Measurements from ENCODE around the gene C19orf67. TPM values are rescaled to one million over a fixed set of nuclear protein-coding genes. Genes with fewer than 3 reads are reported as not detected.

C19orf67 gene
- total RNA-seq, 3 donors from 2014 or later: not detected

- intact Hi-C loops (cut with DNase I; ENCODE audit: low total_unique reads): no loop called here
- peak overlapping the region; percentile 45 to 68 for H3K27ac ChIP-seq
- no peaks in the 10 kb centered on the region for H3K27me3 ChIP-seq
- no peaks in the 10 kb centered on the region for H3K4me1 ChIP-seq
- no peak overlapping the region for H3K4me3 ChIP-seq
- DNase-seq (ENCODE audit: low spot score in 2 of 2): no peak
- H3K9me3 ChIP-seq: no peaks in the 10 kb centered on the region
- TF ChIP-seq POLR2AphosphoS5 (IDR thresholded peaks at IDR 0.05) (no peak), POLR2A (IDR thresholded peaks at IDR 0.05) (no peak), CTCF (IDR thresholded peaks at IDR 0.05) (no peak)
- no peaks in the 10 kb centered on the region for H3K36me3 ChIP-seq
These were observed 16.6 kb upstream of the C19orf67 start for GRCh38 chr19:14102102-14102696.

DNA sequence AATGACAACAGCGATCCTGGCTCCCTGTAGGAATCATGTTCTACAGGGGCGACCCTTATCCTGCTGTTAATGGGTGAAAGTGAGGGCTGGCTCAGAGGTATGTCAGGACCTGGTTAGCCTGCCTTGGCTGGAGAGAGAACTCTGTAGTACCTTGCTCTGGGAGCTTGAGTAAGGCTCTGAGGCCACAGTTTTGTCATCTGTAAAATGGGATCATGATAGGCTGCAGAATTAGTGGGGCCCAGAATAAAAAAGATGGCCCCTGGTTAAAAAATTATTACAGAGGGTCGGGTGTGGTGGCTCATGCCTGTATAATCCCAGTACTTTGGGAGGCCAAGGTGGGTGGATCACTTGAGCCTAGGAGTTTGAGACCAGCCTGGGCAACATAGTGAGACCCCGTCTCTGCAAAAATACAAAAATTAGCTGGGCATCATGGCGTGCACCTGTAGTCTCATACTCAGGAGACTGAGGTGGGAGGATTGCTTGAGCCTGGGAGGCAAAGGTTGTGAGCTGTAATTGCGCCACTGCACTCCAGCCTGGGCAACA is 15.5 kb upstream of the C19orf67 start:
- no peak for TF ChIP-seq CTCF (IDR thresholded peaks at IDR 0.05)
- no peak for TF ChIP-seq POLR2A (IDR thresholded peaks at IDR 0.05)
- no peak for TF ChIP-seq POLR2AphosphoS5 (IDR thresholded peaks at IDR 0.05)
- Histone ChIP-seq H3K27me3 (no peaks in the 10 kb centered on the region), H3K27ac (no peak overlapping the region), H3K4me1 (no peaks in the 10 kb centered on the region), H3K36me3 (no peaks in the 10 kb centered on the region), H3K4me3 (no peak overlapping the region), H3K9me3 (no peaks in the 10 kb centered on the region)
- DNase-seq (ENCODE audit: low spot score in 2 of 2): no peak
- intact Hi-C loops (cut with DNase I; ENCODE audit: low total_unique reads): no loop called here

GRCh38 chr19:14097532-14098151 is 12.1 kb upstream of the C19orf67 start:
- H3K36me3 ChIP-seq: no peaks in the 10 kb centered on the region
- TF ChIP-seq CTCF (IDR thresholded peaks at IDR 0.05): no peak
- no peak for TF ChIP-seq POLR2A (IDR thresholded peaks at IDR 0.05)
- TF ChIP-seq POLR2AphosphoS5 (IDR thresholded peaks at IDR 0.05): no peak
- no peaks in the 10 kb centered on the region for H3K27me3 ChIP-seq
- peaks cover 8 to 11% of the 10 kb centered on the region in 2 donors for H3K9me3 ChIP-seq
- no peak overlapping the region for H3K4me3 ChIP-seq
- H3K4me1 ChIP-seq: no peaks in the 10 kb centered on the region
- intact Hi-C loops (cut with DNase I; ENCODE audit: low total_unique reads): no loop called here
- H3K27ac ChIP-seq: no peak overlapping the region
- DNase-seq (ENCODE audit: low spot score in 2 of 2): no peak

GRCh38 chr19:14096272-14096992 is 10.8 kb upstream of the C19orf67 start:
- TF ChIP-seq CTCF (IDR thresholded peaks at IDR 0.05) (no peak), POLR2A (IDR thresholded peaks at IDR 0.05) (no peak), POLR2AphosphoS5 (IDR thresholded peaks at IDR 0.05) (no peak)
- no peak for DNase-seq (ENCODE audit: low spot score in 2 of 2)
- peaks cover 8 to 11% of the 10 kb centered on the region in 2 donors for H3K9me3 ChIP-seq
- no peaks in the 10 kb centered on the region for H3K27me3 ChIP-seq
- no peaks in the 10 kb centered on the region for H3K4me1 ChIP-seq
- intact Hi-C loops (cut with DNase I; ENCODE audit: low total_unique reads): no loop called here
- no peaks in the 10 kb centered on the region for H3K36me3 ChIP-seq
- no peak overlapping the region for H3K27ac ChIP-seq
- H3K4me3 ChIP-seq: no peak overlapping the region

DNA sequence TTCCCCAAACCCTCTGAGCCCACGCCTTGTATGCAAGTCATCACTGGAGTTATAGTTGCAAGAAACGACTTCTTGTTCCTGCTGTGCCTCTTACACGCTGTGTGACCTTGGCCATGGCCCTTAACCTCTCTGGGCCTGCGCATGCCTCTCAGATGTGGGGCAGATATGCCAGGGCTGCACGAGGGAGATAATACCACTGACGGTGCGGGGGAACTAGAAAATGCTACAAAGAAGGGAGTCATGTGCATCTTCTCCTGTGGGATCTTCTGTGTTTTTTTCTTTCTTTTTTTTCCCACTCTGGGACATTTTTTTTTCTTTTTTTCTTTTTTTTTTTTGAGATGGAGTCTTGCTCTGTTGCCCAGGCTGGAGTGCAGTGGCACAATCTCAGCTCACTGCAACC is 9.3 kb upstream of the C19orf67 start:
- intact Hi-C loops (cut with DNase I; ENCODE audit: low total_unique reads): no loop called here
- Histone ChIP-seq H3K27ac (no peak overlapping the region), H3K27me3 (no peaks in the 10 kb centered on the region), H3K9me3 (peaks cover 8 to 11% of the 10 kb centered on the region in 2 donors), H3K36me3 (no peaks in the 10 kb centered on the region), H3K4me3 (no peak overlapping the region), H3K4me1 (no peaks in the 10 kb centered on the region)
- TF ChIP-seq POLR2AphosphoS5 (IDR thresholded peaks at IDR 0.05): no peak
- no peak for TF ChIP-seq CTCF (IDR thresholded peaks at IDR 0.05)
- no peak for TF ChIP-seq POLR2A (IDR thresholded peaks at IDR 0.05)
- no peak for DNase-seq (ENCODE audit: low spot score in 2 of 2)
